SK-N-SH treated with all-trans-retinoic acid at 6 μM for 48 hours (cell line): Measurements from ENCODE around the gene PTPRC.

ENCODE experiments used
- ATAC-seq: fragments of 200-7000 bp; cut with Tn5 transposase; 3 replicates; pipeline ENCODE4 v1.9.1; 2020; ENCODE audit warnings: mild to moderate bottlenecking, moderate library complexity
- ARNTL ChIP-seq: fragments of 450-650 bp; formaldehyde crosslinking; IDR thresholded peaks from 2 replicates; pipeline ENCODE4 v1.5.0; 2020; ENCODE audit warnings: low read depth, mild to moderate bottlenecking, moderate library complexity, borderline replicate concordance
- BACH2 ChIP-seq: fragments of 250-450 bp; sonication (Bioruptor Pico); IDR thresholded peaks from 2 replicates; pipeline ENCODE4 v1.9.0; 2021; ENCODE audit warnings: mild to moderate bottlenecking, borderline replicate concordance
- CSDC2 ChIP-seq: fragments of 250-450 bp; sonication (Bioruptor Pico); IDR thresholded peaks from 2 replicates; pipeline ENCODE4 v1.5.0; 2020; ENCODE audit warnings: mild to moderate bottlenecking, moderate library complexity
- ESRRG ChIP-seq: fragments of 250-450 bp; sonication (Bioruptor Pico); IDR thresholded peaks from 2 replicates; pipeline ENCODE4 v1.6.1; 2021; ENCODE audit warnings: mild to moderate bottlenecking
- GLIS3 ChIP-seq: fragments of 250-450 bp; sonication (Bioruptor Pico); IDR thresholded peaks from 2 replicates; pipeline ENCODE4 v1.5.0; 2020; ENCODE audit warnings: mild to moderate bottlenecking, moderate library complexity
- ISL1 ChIP-seq: fragments of 250-450 bp; sonication (Bioruptor Pico); IDR thresholded peaks from 2 replicates; pipeline ENCODE4 v2.1.2; 2022; ENCODE audit warnings: mild to moderate bottlenecking, moderate library complexity
- OSR1 ChIP-seq: fragments of 250-450 bp; sonication (Bioruptor Pico); IDR thresholded peaks from 2 replicates; pipeline ENCODE4 v1.8.0; 2022; ENCODE audit warnings: moderate library complexity, mild to moderate bottlenecking, inconsistent platforms
- PPARA ChIP-seq: fragments of 250-450 bp; sonication (Bioruptor Pico); IDR thresholded peaks from 2 replicates; pipeline ENCODE4 v1.5.0; 2020; ENCODE audit warnings: mild to moderate bottlenecking, borderline replicate concordance
- SNAI2 ChIP-seq: fragments of 250-450 bp; sonication (Bioruptor Pico); IDR thresholded peaks from 2 replicates; pipeline ENCODE4 v1.5.0; 2020; ENCODE audit warnings: mild to moderate bottlenecking, moderate library complexity
- TCF4 ChIP-seq: fragments of 250-450 bp; sonication (Bioruptor Pico); IDR thresholded peaks from 2 replicates; pipeline ENCODE4 v1.8.0; 2021; ENCODE audit warnings: mild to moderate bottlenecking, moderate library complexity, borderline replicate concordance
- TOX ChIP-seq: fragments of 250-450 bp; sonication (Bioruptor Pico); IDR thresholded peaks from 2 replicates; pipeline ENCODE4 v1.8.0; 2021; ENCODE audit warnings: mild to moderate bottlenecking, moderate library complexity, borderline replicate concordance
- ZC3H10 ChIP-seq: fragments of 250-450 bp; sonication (Bioruptor Pico); IDR thresholded peaks from 2 replicates; pipeline ENCODE4 v1.5.1; 2021; ENCODE audit warnings: mild to moderate bottlenecking, moderate library complexity
- ZFP30 ChIP-seq: fragments of 450-650 bp; formaldehyde crosslinking; IDR thresholded peaks from 2 replicates; pipeline ENCODE4 v1.5.0; 2022; ENCODE audit warnings: mild to moderate bottlenecking, moderate library complexity
- ZNF70 ChIP-seq: fragments of 450-650 bp; formaldehyde crosslinking; IDR thresholded peaks from 2 replicates; pipeline ENCODE4 v1.5.0; 2020; ENCODE audit warnings: mild to moderate bottlenecking, moderate library complexity
- TF ChIP-seq, protein P1 (sequence below): fragments of 250-450 bp; sonication (Bioruptor Pico); IDR thresholded peaks from 2 replicates; pipeline ENCODE4 v1.5.1; 2020; ENCODE audit warnings: low read depth, mild to moderate bottlenecking, moderate library complexity
- TF ChIP-seq, protein P2 (sequence below): fragments of 250-450 bp; sonication (Bioruptor Pico); IDR thresholded peaks from 2 replicates; pipeline ENCODE4 v1.5.0; 2020; ENCODE audit warnings: mild to moderate bottlenecking, moderate library complexity
- TF ChIP-seq, protein P3 (sequence below): fragments of 250-450 bp; sonication (Bioruptor Pico); IDR thresholded peaks from 2 replicates; pipeline ENCODE4 v1.8.0; 2021; ENCODE audit warnings: low read depth, mild to moderate bottlenecking, moderate library complexity, borderline replicate concordance
- TF ChIP-seq, protein P4 (sequence below): fragments of 250-450 bp; sonication (Bioruptor Pico); IDR thresholded peaks from 2 replicates; pipeline ENCODE4 v1.5.1; 2021; ENCODE audit warnings: mild to moderate bottlenecking, moderate library complexity
- TF ChIP-seq, protein P5 (sequence below): fragments of 250-450 bp; sonication (Bioruptor Pico); IDR thresholded peaks from 2 replicates; pipeline ENCODE4 v1.8.0; 2020; ENCODE audit warnings: mild to moderate bottlenecking, moderate library complexity, borderline replicate concordance

The PTPRC gene

DNA sequence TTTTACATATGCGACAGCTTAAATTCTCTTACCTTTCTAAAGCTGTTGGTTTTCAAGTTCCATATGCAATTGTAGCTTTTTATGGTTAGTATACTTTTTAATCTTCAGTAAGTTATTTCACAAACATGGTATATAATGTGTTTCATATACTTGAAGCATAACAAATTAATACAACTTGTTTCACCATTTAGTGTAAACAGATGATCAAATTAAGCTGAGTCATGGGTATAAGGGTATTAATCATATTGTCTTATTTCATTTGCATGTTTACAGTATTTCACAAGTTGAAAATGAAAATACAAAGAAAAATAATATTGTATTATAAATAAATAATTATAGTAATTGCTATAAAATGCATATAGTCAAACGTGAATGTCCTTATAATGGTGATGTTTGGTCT lies 92.1 kb downstream of the PTPRC start:
- TF ChIP-seq, protein P1, sequence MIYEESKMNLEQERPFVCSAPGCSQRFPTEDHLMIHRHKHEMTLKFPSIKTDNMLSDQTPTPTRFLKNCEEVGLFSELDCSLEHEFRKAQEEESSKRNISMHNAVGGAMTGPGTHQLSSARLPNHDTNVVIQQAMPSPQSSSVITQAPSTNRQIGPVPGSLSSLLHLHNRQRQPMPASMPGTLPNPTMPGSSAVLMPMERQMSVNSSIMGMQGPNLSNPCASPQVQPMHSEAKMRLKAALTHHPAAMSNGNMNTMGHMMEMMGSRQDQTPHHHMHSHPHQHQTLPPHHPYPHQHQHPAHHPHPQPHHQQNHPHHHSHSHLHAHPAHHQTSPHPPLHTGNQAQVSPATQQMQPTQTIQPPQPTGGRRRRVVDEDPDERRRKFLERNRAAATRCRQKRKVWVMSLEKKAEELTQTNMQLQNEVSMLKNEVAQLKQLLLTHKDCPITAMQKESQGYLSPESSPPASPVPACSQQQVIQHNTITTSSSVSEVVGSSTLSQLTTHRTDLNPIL (CRISPR knock-in tag) = no peak
- TF ChIP-seq, protein P2, sequence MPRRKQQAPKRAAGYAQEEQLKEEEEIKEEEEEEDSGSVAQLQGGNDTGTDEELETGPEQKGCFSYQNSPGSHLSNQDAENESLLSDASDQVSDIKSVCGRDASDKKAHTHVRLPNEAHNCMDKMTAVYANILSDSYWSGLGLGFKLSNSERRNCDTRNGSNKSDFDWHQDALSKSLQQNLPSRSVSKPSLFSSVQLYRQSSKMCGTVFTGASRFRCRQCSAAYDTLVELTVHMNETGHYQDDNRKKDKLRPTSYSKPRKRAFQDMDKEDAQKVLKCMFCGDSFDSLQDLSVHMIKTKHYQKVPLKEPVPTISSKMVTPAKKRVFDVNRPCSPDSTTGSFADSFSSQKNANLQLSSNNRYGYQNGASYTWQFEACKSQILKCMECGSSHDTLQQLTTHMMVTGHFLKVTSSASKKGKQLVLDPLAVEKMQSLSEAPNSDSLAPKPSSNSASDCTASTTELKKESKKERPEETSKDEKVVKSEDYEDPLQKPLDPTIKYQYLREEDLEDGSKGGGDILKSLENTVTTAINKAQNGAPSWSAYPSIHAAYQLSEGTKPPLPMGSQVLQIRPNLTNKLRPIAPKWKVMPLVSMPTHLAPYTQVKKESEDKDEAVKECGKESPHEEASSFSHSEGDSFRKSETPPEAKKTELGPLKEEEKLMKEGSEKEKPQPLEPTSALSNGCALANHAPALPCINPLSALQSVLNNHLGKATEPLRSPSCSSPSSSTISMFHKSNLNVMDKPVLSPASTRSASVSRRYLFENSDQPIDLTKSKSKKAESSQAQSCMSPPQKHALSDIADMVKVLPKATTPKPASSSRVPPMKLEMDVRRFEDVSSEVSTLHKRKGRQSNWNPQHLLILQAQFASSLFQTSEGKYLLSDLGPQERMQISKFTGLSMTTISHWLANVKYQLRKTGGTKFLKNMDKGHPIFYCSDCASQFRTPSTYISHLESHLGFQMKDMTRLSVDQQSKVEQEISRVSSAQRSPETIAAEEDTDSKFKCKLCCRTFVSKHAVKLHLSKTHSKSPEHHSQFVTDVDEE (CRISPR knock-in tag) = no peak
- no peak for TF ChIP-seq ZNF70 (CRISPR knock-in tag)
- TF ChIP-seq OSR1 (CRISPR knock-in tag) = no peak
- no peak for TF ChIP-seq TCF4 (CRISPR knock-in tag)
- TF ChIP-seq ESRRG = no peak
- TF ChIP-seq, protein P3, sequence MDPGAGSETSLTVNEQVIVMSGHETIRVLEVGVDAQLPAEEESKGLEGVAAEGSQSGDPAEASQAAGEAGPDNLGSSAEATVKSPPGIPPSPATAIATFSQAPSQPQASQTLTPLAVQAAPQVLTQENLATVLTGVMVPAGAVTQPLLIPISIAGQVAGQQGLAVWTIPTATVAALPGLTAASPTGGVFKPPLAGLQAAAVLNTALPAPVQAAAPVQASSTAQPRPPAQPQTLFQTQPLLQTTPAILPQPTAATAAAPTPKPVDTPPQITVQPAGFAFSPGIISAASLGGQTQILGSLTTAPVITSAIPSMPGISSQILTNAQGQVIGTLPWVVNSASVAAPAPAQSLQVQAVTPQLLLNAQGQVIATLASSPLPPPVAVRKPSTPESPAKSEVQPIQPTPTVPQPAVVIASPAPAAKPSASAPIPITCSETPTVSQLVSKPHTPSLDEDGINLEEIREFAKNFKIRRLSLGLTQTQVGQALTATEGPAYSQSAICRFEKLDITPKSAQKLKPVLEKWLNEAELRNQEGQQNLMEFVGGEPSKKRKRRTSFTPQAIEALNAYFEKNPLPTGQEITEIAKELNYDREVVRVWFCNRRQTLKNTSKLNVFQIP (CRISPR knock-in tag) = no peak
- TF ChIP-seq, protein P4, sequence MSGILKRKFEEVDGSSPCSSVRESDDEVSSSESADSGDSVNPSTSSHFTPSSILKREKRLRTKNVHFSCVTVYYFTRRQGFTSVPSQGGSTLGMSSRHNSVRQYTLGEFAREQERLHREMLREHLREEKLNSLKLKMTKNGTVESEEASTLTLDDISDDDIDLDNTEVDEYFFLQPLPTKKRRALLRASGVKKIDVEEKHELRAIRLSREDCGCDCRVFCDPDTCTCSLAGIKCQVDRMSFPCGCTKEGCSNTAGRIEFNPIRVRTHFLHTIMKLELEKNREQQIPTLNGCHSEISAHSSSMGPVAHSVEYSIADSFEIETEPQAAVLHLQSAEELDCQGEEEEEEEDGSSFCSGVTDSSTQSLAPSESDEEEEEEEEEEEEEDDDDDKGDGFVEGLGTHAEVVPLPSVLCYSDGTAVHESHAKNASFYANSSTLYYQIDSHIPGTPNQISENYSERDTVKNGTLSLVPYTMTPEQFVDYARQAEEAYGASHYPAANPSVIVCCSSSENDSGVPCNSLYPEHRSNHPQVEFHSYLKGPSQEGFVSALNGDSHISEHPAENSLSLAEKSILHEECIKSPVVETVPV (CRISPR knock-in tag) = no peak
- TF ChIP-seq TOX (CRISPR knock-in tag) = no peak
- TF ChIP-seq SNAI2 (CRISPR knock-in tag) = no peak
- TF ChIP-seq ZFP30 = no peak
- TF ChIP-seq PPARA = no peak
- TF ChIP-seq, all 23 proteins: peak for 0
- no peak for ATAC-seq

DNA sequence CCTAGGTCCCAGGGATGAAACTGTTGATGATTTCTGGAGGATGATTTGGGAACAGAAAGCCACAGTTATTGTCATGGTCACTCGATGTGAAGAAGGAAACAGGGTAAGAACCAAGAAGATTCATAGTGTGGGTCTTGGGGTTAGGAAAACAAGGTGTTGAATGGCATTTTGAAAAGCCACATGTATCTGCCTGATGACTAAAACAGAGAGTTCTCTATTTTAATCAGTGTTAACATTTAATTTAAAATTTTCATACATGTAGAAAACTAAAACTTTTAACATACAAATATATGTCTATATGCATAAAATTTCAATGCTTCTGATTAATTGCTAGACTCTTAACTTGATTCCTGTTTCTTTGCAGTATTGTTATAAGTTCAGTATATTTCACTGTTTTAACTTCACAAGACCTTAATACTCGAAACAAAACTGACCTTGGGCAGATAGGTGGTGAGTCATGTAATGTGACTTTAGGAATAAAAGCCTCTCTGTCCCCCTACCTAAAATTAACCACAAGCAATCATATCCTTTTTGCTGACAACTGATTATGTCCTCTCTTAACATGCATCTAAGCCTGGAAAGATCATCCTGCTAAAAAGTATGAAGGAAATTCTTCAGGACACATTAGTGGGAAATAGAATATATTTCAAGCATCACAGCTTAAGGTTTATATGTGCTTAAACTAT lies 95.6 kb downstream of the PTPRC start:
- peak; percentile 19; the same call in 1 of the 3 replicates for ATAC-seq
- TF ChIP-seq, protein P4 (CRISPR knock-in tag) = no peak
- TF ChIP-seq SNAI2 (CRISPR knock-in tag) (no peak), BACH2 (no peak), CSDC2 (CRISPR knock-in tag) (no peak), ISL1 (no peak), ZC3H10 (no peak), ZNF70 (CRISPR knock-in tag) (no peak), GLIS3 (CRISPR knock-in tag) (no peak), ARNTL (CRISPR knock-in tag) (no peak), ZFP30 (no peak), OSR1 (CRISPR knock-in tag) (no peak)
- TF ChIP-seq, protein P2 (CRISPR knock-in tag) = no peak
- TF ChIP-seq, protein P5, sequence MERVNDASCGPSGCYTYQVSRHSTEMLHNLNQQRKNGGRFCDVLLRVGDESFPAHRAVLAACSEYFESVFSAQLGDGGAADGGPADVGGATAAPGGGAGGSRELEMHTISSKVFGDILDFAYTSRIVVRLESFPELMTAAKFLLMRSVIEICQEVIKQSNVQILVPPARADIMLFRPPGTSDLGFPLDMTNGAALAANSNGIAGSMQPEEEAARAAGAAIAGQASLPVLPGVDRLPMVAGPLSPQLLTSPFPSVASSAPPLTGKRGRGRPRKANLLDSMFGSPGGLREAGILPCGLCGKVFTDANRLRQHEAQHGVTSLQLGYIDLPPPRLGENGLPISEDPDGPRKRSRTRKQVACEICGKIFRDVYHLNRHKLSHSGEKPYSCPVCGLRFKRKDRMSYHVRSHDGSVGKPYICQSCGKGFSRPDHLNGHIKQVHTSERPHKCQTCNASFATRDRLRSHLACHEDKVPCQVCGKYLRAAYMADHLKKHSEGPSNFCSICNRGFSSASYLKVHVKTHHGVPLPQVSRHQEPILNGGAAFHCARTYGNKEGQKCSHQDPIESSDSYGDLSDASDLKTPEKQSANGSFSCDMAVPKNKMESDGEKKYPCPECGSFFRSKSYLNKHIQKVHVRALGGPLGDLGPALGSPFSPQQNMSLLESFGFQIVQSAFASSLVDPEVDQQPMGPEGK (CRISPR knock-in tag) = no peak
- TF ChIP-seq, protein P1 (CRISPR knock-in tag) = no peak
- TF ChIP-seq, protein P3 (CRISPR knock-in tag) = no peak
- TF ChIP-seq, all 23 proteins: peak for 0
